Stimulated activated effector memory CD8-positive, alpha-beta T cell treated with anti-CD3 and anti-CD28 coated beads, Interleukin-12 subunit alpha, Interleukin-12 subunit beta, amount 100 ng/mL, for 72 hours (primary cell): ENCODE measurements around the gene SERPINA6.
"Not testable (repeated sequence)": the region's sequence is repeated elsewhere in the genome, so short reads cannot be mapped to it uniquely, and the experiment has no call there.

Experiments used
- ATAC-seq: fragments of 150-1000 bp; cut with Tn5 transposase; 2 replicates; pipeline ENCODE4 v1.10.0; 2021
- DNase-seq, 2 donors: peaks; one replicate each; pipeline ENCODE4 v3.0.0; 2021 to 2022; ENCODE audit warnings: low spot score in 2 of 2
- H3K27ac Mint-ChIP-seq: one replicate; pipeline ENCODE4 v1.8.0; 2022; ENCODE audit warnings: mild to moderate bottlenecking, mixed read lengths
- H3K36me3 Mint-ChIP-seq: one replicate; pipeline ENCODE4 v1.8.0; 2022; ENCODE audit warnings: mild to moderate bottlenecking, mixed read lengths
- H3K4me1 Mint-ChIP-seq: one replicate; pipeline ENCODE4 v1.8.0; 2022; ENCODE audit warnings: mixed read lengths
- H3K4me3 Mint-ChIP-seq: one replicate; pipeline ENCODE4 v1.8.0; 2022; ENCODE audit warnings: mild to moderate bottlenecking, mixed read lengths
- H3K9me3 Mint-ChIP-seq: one replicate; pipeline ENCODE4 v1.8.0; 2022; ENCODE audit warnings: mixed read lengths

Gene SERPINA6

GRCh38 chr14:94322648-94323570 lies at the start of gene SERPINA6:
Gene SERPINA6 (minus strand): TSS chr14:94323336. CDS start chr14:94314648, 8,688 bp downstream.
- Mint-ChIP-seq H3K4me3 (no peak within 1 kb of the TSS), H3K27ac (no peak within 1 kb of the TSS), H3K36me3 (no peaks in the 10 kb centered on the region), H3K9me3 (no peaks in the 10 kb centered on the region), H3K4me1 (no peaks in the 10 kb centered on the region)
- ATAC-seq (peak; percentile 32), DNase-seq (no peak)

GRCh38 chr14:94372021-94372605 lies 49.0 kb upstream of the SERPINA6 start:
- DNase-seq (no peak), ATAC-seq (no peak)
- no peaks in the 10 kb centered on the region for H3K4me1 Mint-ChIP-seq
- H3K9me3 Mint-ChIP-seq = no peaks in the 10 kb centered on the region
- H3K36me3 Mint-ChIP-seq = no peaks in the 10 kb centered on the region
- H3K27ac Mint-ChIP-seq = no peak overlapping the region
- H3K4me3 Mint-ChIP-seq = no peak overlapping the region

GRCh38 chr14:94370524-94370910 lies 47.4 kb upstream of the SERPINA6 start:
- H3K4me1 Mint-ChIP-seq = no peaks in the 10 kb centered on the region
- H3K9me3 Mint-ChIP-seq = no peaks in the 10 kb centered on the region
- H3K4me3 Mint-ChIP-seq = no peak overlapping the region
- H3K36me3 Mint-ChIP-seq = no peaks in the 10 kb centered on the region
- ATAC-seq = no peak
- H3K27ac Mint-ChIP-seq = no peak overlapping the region
- no peak for DNase-seq

GRCh38 chr14:94369766-94370523 lies 46.8 kb upstream of the SERPINA6 start:
- H3K4me1 Mint-ChIP-seq, H3K36me3 Mint-ChIP-seq, H3K9me3 Mint-ChIP-seq, H3K4me3 Mint-ChIP-seq, DNase-seq, ATAC-seq, H3K27ac Mint-ChIP-seq: not testable (repeated sequence)

- no peaks in the 10 kb centered on the region for H3K9me3 Mint-ChIP-seq
- DNase-seq (no peak), ATAC-seq (no peak)
- no peak overlapping the region for H3K4me3 Mint-ChIP-seq
- no peaks in the 10 kb centered on the region for H3K36me3 Mint-ChIP-seq
- no peak overlapping the region for H3K27ac Mint-ChIP-seq
- no peaks in the 10 kb centered on the region for H3K4me1 Mint-ChIP-seq
Measured at GRCh38 chr14:94368956-94369355, 45.8 kb upstream of the SERPINA6 start.

- H3K36me3 Mint-ChIP-seq = no peaks in the 10 kb centered on the region
- H3K27ac Mint-ChIP-seq = no peak overlapping the region
- H3K4me3 Mint-ChIP-seq = no peak overlapping the region
- H3K9me3 Mint-ChIP-seq = no peaks in the 10 kb centered on the region
- DNase-seq (no peak), ATAC-seq (no peak)
- no peaks in the 10 kb centered on the region for H3K4me1 Mint-ChIP-seq
Measured at GRCh38 chr14:94368243-94368590, 45.1 kb upstream of the SERPINA6 start.

GRCh38 chr14:94367347-94368242 lies 44.5 kb upstream of the SERPINA6 start:
- ATAC-seq = no peak
- no peaks in the 10 kb centered on the region for H3K4me1 Mint-ChIP-seq
- no peaks in the 10 kb centered on the region for H3K9me3 Mint-ChIP-seq
- no peak overlapping the region for H3K27ac Mint-ChIP-seq
- no peak for DNase-seq
- H3K36me3 Mint-ChIP-seq = no peaks in the 10 kb centered on the region
- H3K4me3 Mint-ChIP-seq = no peak overlapping the region

GRCh38 chr14:94366146-94366915 lies 43.2 kb upstream of the SERPINA6 start, which contains the start of gene SERPINA2:
Gene SERPINA2 (minus strand): TSS chr14:94366698.
- H3K36me3 Mint-ChIP-seq = no peaks in the 10 kb centered on the region
- ATAC-seq (no peak), DNase-seq (no peak)
- H3K4me3 Mint-ChIP-seq = no peak within 1 kb of the TSS
- H3K4me1 Mint-ChIP-seq = no peaks in the 10 kb centered on the region
- H3K27ac Mint-ChIP-seq = no peak within 1 kb of the TSS
- no peaks in the 10 kb centered on the region for H3K9me3 Mint-ChIP-seq

- no peak overlapping the region for H3K4me3 Mint-ChIP-seq
- ATAC-seq (no peak), DNase-seq (no peak)
- no peaks in the 10 kb centered on the region for H3K9me3 Mint-ChIP-seq
- H3K36me3 Mint-ChIP-seq = no peaks in the 10 kb centered on the region
- no peak overlapping the region for H3K27ac Mint-ChIP-seq
- no peaks in the 10 kb centered on the region for H3K4me1 Mint-ChIP-seq
Measured at GRCh38 chr14:94365624-94366023, 42.5 kb upstream of the SERPINA6 start.

- Mint-ChIP-seq H3K36me3 (no peaks in the 10 kb centered on the region), H3K4me1 (no peaks in the 10 kb centered on the region), H3K4me3 (no peak overlapping the region), H3K9me3 (no peaks in the 10 kb centered on the region), H3K27ac (no peak overlapping the region)
- ATAC-seq (no peak), DNase-seq (no peak)
Measured at GRCh38 chr14:94364964-94365363, 41.8 kb upstream of the SERPINA6 start.

- Mint-ChIP-seq H3K4me3 (no peak overlapping the region), H3K4me1 (no peaks in the 10 kb centered on the region), H3K27ac (no peak overlapping the region), H3K9me3 (no peaks in the 10 kb centered on the region), H3K36me3 (no peaks in the 10 kb centered on the region)
- ATAC-seq = no peak
- no peak for DNase-seq
Measured at GRCh38 chr14:94364037-94364436, 40.9 kb upstream of the SERPINA6 start.

- DNase-seq (no peak), ATAC-seq (no peak)
- H3K36me3 Mint-ChIP-seq = no peaks in the 10 kb centered on the region
- H3K4me3 Mint-ChIP-seq = no peak overlapping the region
- H3K9me3 Mint-ChIP-seq = no peaks in the 10 kb centered on the region
- H3K27ac Mint-ChIP-seq = no peak overlapping the region
- no peaks in the 10 kb centered on the region for H3K4me1 Mint-ChIP-seq
Measured at GRCh38 chr14:94363151-94363624, 40.1 kb upstream of the SERPINA6 start.

GRCh38 chr14:94362614-94363133 lies 39.5 kb upstream of the SERPINA6 start:
- Mint-ChIP-seq H3K4me1 (no peaks in the 10 kb centered on the region), H3K4me3 (no peak overlapping the region), H3K9me3 (no peaks in the 10 kb centered on the region), H3K27ac (no peak overlapping the region), H3K36me3 (no peaks in the 10 kb centered on the region)
- no peak for DNase-seq
- ATAC-seq = no peak

- ATAC-seq (no peak), DNase-seq (no peak)
- no peaks in the 10 kb centered on the region for H3K9me3 Mint-ChIP-seq
- no peaks in the 10 kb centered on the region for H3K36me3 Mint-ChIP-seq
- no peaks in the 10 kb centered on the region for H3K4me1 Mint-ChIP-seq
- no peak overlapping the region for H3K27ac Mint-ChIP-seq
- no peak overlapping the region for H3K4me3 Mint-ChIP-seq
Measured at GRCh38 chr14:94361682-94362081, 38.5 kb upstream of the SERPINA6 start.
